Stomach (tissue), 9 donors: ENCODE measurements around the gene FAM107B. TPM values are rescaled to one million over a fixed set of nuclear protein-coding genes. Genes with fewer than 3 reads are reported as not detected.
A peak's percentile ranks its signal among the peaks of the same experiment; 100 is the strongest.
"Not testable (repeated sequence)": the region's sequence is repeated elsewhere in the genome, so short reads cannot be mapped to it uniquely, and the experiment has no call there.

ENCODE experiments used
- DNase-seq, 2 donors: peaks; one replicate each; pipeline versions ENCODE4 v3.0.0 to v3.0.0-alpha.2; 2013 to 2019
- H3K27ac ChIP-seq, 5 donors: fragments of 200-600 bp in 4 of 5; sonication (generic) in 4 of 5; one replicate each; pipeline ENCODE4 v1.5.1; 2013 to 2019; ENCODE audit warnings: mild to moderate bottlenecking in 1 of 5, moderate library complexity in 1 of 5
- H3K27me3 ChIP-seq, 3 donors: fragments of 200-600 bp; sonication (generic); one replicate each; pipeline ENCODE4 v1.5.1; 2017 to 2019; ENCODE audit warnings: mixed run types in 1 of 3
- H3K36me3 ChIP-seq, 4 donors: fragments of 200-600 bp; sonication (generic); 1 replicate in 3 of 4; 2 replicates in 1 of 4; pipeline ENCODE4 v1.5.1; 2016 to 2019
- H3K4me1 ChIP-seq, 4 donors: fragments of 200-600 bp; sonication (generic); one replicate each; pipeline ENCODE4 v1.5.1; 2016 to 2019
- H3K4me3 ChIP-seq, 4 donors: fragments of 200-600 bp; sonication (generic) in 3 of 4; one replicate each; pipeline ENCODE4 v1.5.1; 2016 to 2019; ENCODE audit warnings: mild to moderate bottlenecking in 1 of 4
- H3K9me3 ChIP-seq, 4 donors: fragments of 200-600 bp; sonication (generic); one replicate each; pipeline ENCODE4 v1.5.1; 2016 to 2019
- EP300 ChIP-seq: sonication (generic); formaldehyde crosslinking; IDR thresholded peaks from one replicate; pipeline ENCODE4 v1.6.1; 2017; ENCODE audit warnings: antibody characterized with exemption
- POLR2A ChIP-seq, 4 donors: fragments of 450-650 bp; IDR thresholded peaks; one replicate each; pipeline ENCODE4 v1.6.1; 2016; ENCODE audit warnings: antibody characterized with exemption in 4 of 4, control low read depth in 2 of 4, mild to moderate bottlenecking in 1 of 4, moderate library complexity in 1 of 4
- POLR2AphosphoS5 ChIP-seq, 3 donors: sonication (generic); formaldehyde crosslinking; IDR thresholded peaks; one replicate each; pipeline ENCODE4 v1.6.1; 2016; ENCODE audit warnings: antibody characterized with exemption in 3 of 3
- WGBS, 5 donors: extraction: QIAGEN DNeasy Blood & Tissue Kit in 3 of 5; methylation state at CpG; one replicate each; pipeline versions ENCODE4 v1.1.5 to v1.1.7; 2013 to 2018; 5-methylcytosine and 5-hydroxymethylcytosine counted together
- intact Hi-C: fragments of 100-400 bp; cut with DNase I; formaldehyde crosslinking; loops from one replicate; pipeline ENCODE4 v1.15.1; 2023; ENCODE audit warnings: low total_unique reads
- polyA plus RNA-seq, 3 donors: library from polyadenylated mRNA; stranded (reverse); fragments of 200-250 nt; gene quantifications; one replicate each; pipeline ENCODE4 v1.2.3, GENCODE V29; 2013
- total RNA-seq, 5 donors: library from RNA; depleted of rRNA; stranded (reverse); fragments of >200 nt; gene quantifications; one replicate each; pipeline versions ENCODE4 v1.1.0 to v1.2.3, GENCODE V29; 2014 to 2016
- TF ChIP-seq, protein P1 (sequence below), 7 experiments: fragments of 450-650 bp in 4 of 7; fragments of 200-600 bp in 3 of 7; sonication (generic) in 3 of 7; IDR thresholded peaks; one replicate each; pipeline ENCODE4 v1.5.1; 2016 to 2019; ENCODE audit warnings: antibody characterized with exemption in 7 of 7, control low read depth in 2 of 7, mild to moderate bottlenecking in 1 of 7
- donor health status: healthy with polysubstance abuse.
- donor health status: Bipolar disorder and iron deficiency.
- donor health status: healthy.

FAM107B gene
- total and polyA plus RNA-seq, 8 donors = 18.7 to 397 (median 160) TPM

- no peaks in the 10 kb centered on the region for H3K36me3 ChIP-seq
- WGBS, 5 donors = 61 to 71% (median 66%) methylated on average over 16 of the region's 16 CpGs
- TF ChIP-seq, protein P1, sequence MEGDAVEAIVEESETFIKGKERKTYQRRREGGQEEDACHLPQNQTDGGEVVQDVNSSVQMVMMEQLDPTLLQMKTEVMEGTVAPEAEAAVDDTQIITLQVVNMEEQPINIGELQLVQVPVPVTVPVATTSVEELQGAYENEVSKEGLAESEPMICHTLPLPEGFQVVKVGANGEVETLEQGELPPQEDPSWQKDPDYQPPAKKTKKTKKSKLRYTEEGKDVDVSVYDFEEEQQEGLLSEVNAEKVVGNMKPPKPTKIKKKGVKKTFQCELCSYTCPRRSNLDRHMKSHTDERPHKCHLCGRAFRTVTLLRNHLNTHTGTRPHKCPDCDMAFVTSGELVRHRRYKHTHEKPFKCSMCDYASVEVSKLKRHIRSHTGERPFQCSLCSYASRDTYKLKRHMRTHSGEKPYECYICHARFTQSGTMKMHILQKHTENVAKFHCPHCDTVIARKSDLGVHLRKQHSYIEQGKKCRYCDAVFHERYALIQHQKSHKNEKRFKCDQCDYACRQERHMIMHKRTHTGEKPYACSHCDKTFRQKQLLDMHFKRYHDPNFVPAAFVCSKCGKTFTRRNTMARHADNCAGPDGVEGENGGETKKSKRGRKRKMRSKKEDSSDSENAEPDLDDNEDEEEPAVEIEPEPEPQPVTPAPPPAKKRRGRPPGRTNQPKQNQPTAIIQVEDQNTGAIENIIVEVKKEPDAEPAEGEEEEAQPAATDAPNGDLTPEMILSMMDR (IDR thresholded peaks at IDR 0.05) = no peak
- TF ChIP-seq EP300 (no peak), POLR2A (IDR thresholded peaks at IDR 0.05) (no peak), POLR2AphosphoS5 (IDR thresholded peaks at IDR 0.05) (no peak)
- H3K9me3 ChIP-seq = no peaks in the 10 kb centered on the region
- peaks cover 0 to 12% (median 3%) of the 10 kb centered on the region in 4 donors for H3K4me1 ChIP-seq
- no peaks in the 10 kb centered on the region for H3K27me3 ChIP-seq
- no peak for DNase-seq
- no peak overlapping the region for H3K27ac ChIP-seq
- H3K4me3 ChIP-seq = no peak overlapping the region
- intact Hi-C loops = no loop called here
Measured at GRCh38 chr10:14692344-14693076, 82.2 kb downstream of the FAM107B start.

- H3K36me3 ChIP-seq = no peaks in the 10 kb centered on the region
- WGBS, 5 donors = 81 to 91% (median 85%) methylated on average over 8 of the region's 8 CpGs
- H3K9me3 ChIP-seq = no peaks in the 10 kb centered on the region
- no peak overlapping the region for H3K4me3 ChIP-seq
- peaks cover 0 to 16% (median 11%) of the 10 kb centered on the region in 4 donors for H3K4me1 ChIP-seq
- no peak overlapping the region for H3K27ac ChIP-seq
- no peak for DNase-seq
- H3K27me3 ChIP-seq = no peaks in the 10 kb centered on the region
- TF ChIP-seq EP300 = no peak
- no peak for TF ChIP-seq POLR2A (IDR thresholded peaks at IDR 0.05)
- TF ChIP-seq, protein P1 (IDR thresholded peaks at IDR 0.05) = no peak
- no peak for TF ChIP-seq POLR2AphosphoS5 (IDR thresholded peaks at IDR 0.05)
- intact Hi-C loops = no loop called here
Measured at GRCh38 chr10:14691359-14691758, 83.3 kb downstream of the FAM107B start.

- Histone ChIP-seq H3K9me3 (no peaks in the 10 kb centered on the region), H3K36me3 (no peaks in the 10 kb centered on the region), H3K27ac (no peak overlapping the region), H3K27me3 (no peaks in the 10 kb centered on the region), H3K4me3 (no peak overlapping the region), H3K4me1 (peaks cover 0 to 16% (median 11%) of the 10 kb centered on the region in 4 donors)
- intact Hi-C loops = no loop called here
- TF ChIP-seq, protein P1 (IDR thresholded peaks at IDR 0.05) = no peak
- TF ChIP-seq POLR2A (IDR thresholded peaks at IDR 0.05) (no peak), EP300 (no peak), POLR2AphosphoS5 (IDR thresholded peaks at IDR 0.05) (no peak)
- no peak for DNase-seq
- WGBS, 5 donors = 58 to 70% (median 65%) methylated on average over 5 of the region's 5 CpGs
Measured at GRCh38 chr10:14688606-14689005, 86.1 kb downstream of the FAM107B start.

- H3K27me3 ChIP-seq, H3K36me3 ChIP-seq, H3K9me3 ChIP-seq, intact Hi-C loops, H3K4me3 ChIP-seq, DNase-seq: not testable (repeated sequence)
- peak overlapping the region in 1 of 5 donors; percentile 14 for H3K27ac ChIP-seq
- H3K4me1 ChIP-seq = peaks cover 1 to 16% (median 11%) of the 10 kb centered on the region in 4 donors
- WGBS, 5 donors = 80 to 92% (median 90%) methylated on average over 6 to 7 of the region's 7 CpGs
Measured at GRCh38 chr10:14688189-14688588, 86.5 kb downstream of the FAM107B start.

DNA sequence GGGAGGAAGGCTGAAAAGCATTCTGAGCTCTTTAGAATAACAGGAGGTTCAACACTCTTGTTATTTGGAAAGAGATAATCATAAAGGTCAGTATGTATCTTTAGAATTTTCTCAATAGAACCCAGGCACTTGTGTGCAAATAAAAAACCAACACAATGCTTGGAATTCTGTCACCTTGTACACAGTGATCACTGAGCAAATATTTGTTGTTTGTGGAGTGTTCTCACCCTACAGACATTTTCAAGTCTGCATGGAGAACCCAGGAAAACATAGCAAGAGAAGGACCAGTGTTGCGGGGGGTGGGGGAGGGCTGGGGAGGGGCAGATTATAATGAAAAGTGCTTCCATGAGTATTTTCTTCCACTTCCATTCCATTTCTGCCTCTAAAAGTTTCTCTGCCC is 87.4 kb downstream of the FAM107B start:
- TF ChIP-seq POLR2A (IDR thresholded peaks at IDR 0.05) = no peak
- TF ChIP-seq EP300 = no peak
- TF ChIP-seq, protein P1 (IDR thresholded peaks at IDR 0.05) = no peak
- peaks cover 5 to 16% (median 11%) of the 10 kb centered on the region in 4 donors for H3K4me1 ChIP-seq
- intact Hi-C loops = no loop called here
- H3K27me3 ChIP-seq = no peaks in the 10 kb centered on the region
- no peaks in the 10 kb centered on the region for H3K36me3 ChIP-seq
- peak overlapping the region in 3 of 5 donors; percentile 14 to 59 (median 36) for H3K27ac ChIP-seq
- peak in 1 of 2 donors; percentile 37 for DNase-seq
- WGBS, 5 donors = 25 to 67% (median 50%) methylated on average over 1 of the region's 1 CpG
- H3K4me3 ChIP-seq = no peak overlapping the region
- H3K9me3 ChIP-seq = no peaks in the 10 kb centered on the region
